ENCODE measurements around the gene TENM4.

DNA sequence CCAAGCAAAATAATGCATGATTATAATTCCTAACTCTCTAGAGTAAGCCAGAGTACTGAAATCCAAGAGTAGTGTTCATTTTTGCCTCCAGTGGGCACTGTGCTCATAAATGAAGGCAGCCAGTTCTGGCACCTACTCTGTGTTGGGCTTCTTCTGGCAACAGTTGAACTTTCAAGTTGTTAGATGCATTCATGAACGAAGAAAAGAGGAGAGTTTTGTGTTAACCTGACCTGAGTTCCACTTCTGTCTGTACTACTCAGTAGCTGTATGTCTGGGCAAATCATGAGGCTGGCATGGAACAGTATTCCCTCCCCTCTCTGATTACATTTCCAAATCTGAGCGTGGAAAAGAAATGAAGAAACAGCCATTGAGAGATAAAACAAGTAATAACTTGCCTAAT lies 20.3 kb upstream of the TENM4 start:
- TF ChIP-seq, protein P1, sequence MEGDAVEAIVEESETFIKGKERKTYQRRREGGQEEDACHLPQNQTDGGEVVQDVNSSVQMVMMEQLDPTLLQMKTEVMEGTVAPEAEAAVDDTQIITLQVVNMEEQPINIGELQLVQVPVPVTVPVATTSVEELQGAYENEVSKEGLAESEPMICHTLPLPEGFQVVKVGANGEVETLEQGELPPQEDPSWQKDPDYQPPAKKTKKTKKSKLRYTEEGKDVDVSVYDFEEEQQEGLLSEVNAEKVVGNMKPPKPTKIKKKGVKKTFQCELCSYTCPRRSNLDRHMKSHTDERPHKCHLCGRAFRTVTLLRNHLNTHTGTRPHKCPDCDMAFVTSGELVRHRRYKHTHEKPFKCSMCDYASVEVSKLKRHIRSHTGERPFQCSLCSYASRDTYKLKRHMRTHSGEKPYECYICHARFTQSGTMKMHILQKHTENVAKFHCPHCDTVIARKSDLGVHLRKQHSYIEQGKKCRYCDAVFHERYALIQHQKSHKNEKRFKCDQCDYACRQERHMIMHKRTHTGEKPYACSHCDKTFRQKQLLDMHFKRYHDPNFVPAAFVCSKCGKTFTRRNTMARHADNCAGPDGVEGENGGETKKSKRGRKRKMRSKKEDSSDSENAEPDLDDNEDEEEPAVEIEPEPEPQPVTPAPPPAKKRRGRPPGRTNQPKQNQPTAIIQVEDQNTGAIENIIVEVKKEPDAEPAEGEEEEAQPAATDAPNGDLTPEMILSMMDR (IDR thresholded peaks at IDR 0.05) = peak in 5 of 6 experiments; percentile 12 to 33 (median 19)
- TF ChIP-seq POLR2A (IDR thresholded peaks at IDR 0.05) = no peak

Data from Peyer's patch (tissue), 4 donors.